ENCODE measurements around the gene XPNPEP2.

Gene XPNPEP2

GRCh38 chrX:129754056-129755024 is 15.6 kb downstream of the XPNPEP2 start:
- DNase-seq (ENCODE audit: low read depth), result no peak

- no peak for DNase-seq (ENCODE audit: low read depth)
Observed at GRCh38 chrX:129755779-129756650, 17.2 kb downstream of the XPNPEP2 start.

GRCh38 chrX:129759576-129760061 is 20.8 kb downstream of the XPNPEP2 start:
- peak; percentile 44 for DNase-seq (ENCODE audit: low read depth)

- DNase-seq (ENCODE audit: low read depth), result no peak
Observed at GRCh38 chrX:129760155-129760554, 21.4 kb downstream of the XPNPEP2 start.

GRCh38 chrX:129760981-129761380 is 22.2 kb downstream of the XPNPEP2 start:
- DNase-seq (ENCODE audit: low read depth), result no peak

- no peak for DNase-seq (ENCODE audit: low read depth)
Observed at GRCh38 chrX:129761596-129761995, 22.8 kb downstream of the XPNPEP2 start.

- DNase-seq (ENCODE audit: low read depth), result no peak
Observed at GRCh38 chrX:129762448-129762847, 23.7 kb downstream of the XPNPEP2 start.

- DNase-seq (ENCODE audit: low read depth), result no peak
Observed at GRCh38 chrX:129763666-129764065, 24.9 kb downstream of the XPNPEP2 start.

GRCh38 chrX:129768186-129768585 is 29.4 kb downstream of the XPNPEP2 start:
- no peak for DNase-seq (ENCODE audit: low read depth)

GRCh38 chrX:129768586-129769466 is 30.0 kb downstream of the XPNPEP2 start:
- DNase-seq (ENCODE audit: low read depth), result no peak

GRCh38 chrX:129769467-129770154 is 30.8 kb downstream of the XPNPEP2 start:
- no peak for DNase-seq (ENCODE audit: low read depth)

- DNase-seq (ENCODE audit: low read depth), result no peak
Observed at GRCh38 chrX:129771266-129771995, 32.7 kb downstream of the XPNPEP2 start.

- no peak for DNase-seq (ENCODE audit: low read depth)
Observed at GRCh38 chrX:129772796-129773431, 34.1 kb downstream of the XPNPEP2 start.

GRCh38 chrX:129773649-129774458 is 35.1 kb downstream of the XPNPEP2 start:
- no peak for DNase-seq (ENCODE audit: low read depth)

GRCh38 chrX:129777218-129778030 is 38.6 kb downstream of the XPNPEP2 start:
- no peak for DNase-seq (ENCODE audit: low read depth)

GRCh38 chrX:129779086-129779672 is 40.4 kb downstream of the XPNPEP2 start:
- no peak for DNase-seq (ENCODE audit: low read depth)

- DNase-seq (ENCODE audit: low read depth), result no peak
Observed at GRCh38 chrX:129779747-129780146, 41.0 kb downstream of the XPNPEP2 start, which contains the start of gene SASH3. Gene SASH3, plus strand, starts transcription at chrX:129779949. Its CDS starts 149 bp downstream, at chrX:129780098.

Data from GM04503 (cell line).